MM.1S (cell line): ENCODE data around the gene RNU2-63P.

Experiments used
- EZH2 ChIP-seq: fragments of 300-600 bp; sonication (generic); optimal IDR thresholded peaks from 2 replicates; pipeline ENCODE3; 2017; ENCODE audit warnings: low read depth, mild to moderate bottlenecking, antibody characterized with exemption, low read length, mixed read lengths
- EZH2phosphoT487 ChIP-seq: fragments of 300-600 bp; sonication (generic); IDR thresholded peaks from 2 replicates; pipeline ENCODE4 v1.6.1; 2018; ENCODE audit warnings: antibody characterized with exemption, low read length
- TF ChIP-seq, protein P1 (sequence below): fragments of 300-600 bp; sonication (generic); IDR thresholded peaks from 2 replicates; pipeline ENCODE4 v1.5.1; 2016; ENCODE audit warnings: antibody characterized with exemption, low read length, mixed read lengths

GRCh38 chr2:88060907-88061275 lies 44.5 kb upstream of the RNU2-63P start:
- TF ChIP-seq, protein P1, sequence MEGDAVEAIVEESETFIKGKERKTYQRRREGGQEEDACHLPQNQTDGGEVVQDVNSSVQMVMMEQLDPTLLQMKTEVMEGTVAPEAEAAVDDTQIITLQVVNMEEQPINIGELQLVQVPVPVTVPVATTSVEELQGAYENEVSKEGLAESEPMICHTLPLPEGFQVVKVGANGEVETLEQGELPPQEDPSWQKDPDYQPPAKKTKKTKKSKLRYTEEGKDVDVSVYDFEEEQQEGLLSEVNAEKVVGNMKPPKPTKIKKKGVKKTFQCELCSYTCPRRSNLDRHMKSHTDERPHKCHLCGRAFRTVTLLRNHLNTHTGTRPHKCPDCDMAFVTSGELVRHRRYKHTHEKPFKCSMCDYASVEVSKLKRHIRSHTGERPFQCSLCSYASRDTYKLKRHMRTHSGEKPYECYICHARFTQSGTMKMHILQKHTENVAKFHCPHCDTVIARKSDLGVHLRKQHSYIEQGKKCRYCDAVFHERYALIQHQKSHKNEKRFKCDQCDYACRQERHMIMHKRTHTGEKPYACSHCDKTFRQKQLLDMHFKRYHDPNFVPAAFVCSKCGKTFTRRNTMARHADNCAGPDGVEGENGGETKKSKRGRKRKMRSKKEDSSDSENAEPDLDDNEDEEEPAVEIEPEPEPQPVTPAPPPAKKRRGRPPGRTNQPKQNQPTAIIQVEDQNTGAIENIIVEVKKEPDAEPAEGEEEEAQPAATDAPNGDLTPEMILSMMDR: no peak
- no peak for TF ChIP-seq EZH2
- no peak for TF ChIP-seq EZH2phosphoT487
